GM12892 (cell line): Measurements from ENCODE around the gene INF2.

ENCODE experiments used
- POLR2A ChIP-seq: IDR thresholded peaks from 2 replicates; pipeline ENCODE4 v1.6.1; 2011; ENCODE audit warnings: low read depth, low read length, control low read depth
- POLR2AphosphoS5 ChIP-seq: IDR thresholded peaks from 2 replicates; pipeline ENCODE4 v1.6.1; 2011; ENCODE audit warnings: low read depth, low read length, control low read depth
- TAF1 ChIP-seq: IDR thresholded peaks from 2 replicates; pipeline ENCODE4 v1.6.1; 2011; ENCODE audit warnings: low read depth, mild to moderate bottlenecking, control low read depth, low read length, borderline replicate concordance

DNA sequence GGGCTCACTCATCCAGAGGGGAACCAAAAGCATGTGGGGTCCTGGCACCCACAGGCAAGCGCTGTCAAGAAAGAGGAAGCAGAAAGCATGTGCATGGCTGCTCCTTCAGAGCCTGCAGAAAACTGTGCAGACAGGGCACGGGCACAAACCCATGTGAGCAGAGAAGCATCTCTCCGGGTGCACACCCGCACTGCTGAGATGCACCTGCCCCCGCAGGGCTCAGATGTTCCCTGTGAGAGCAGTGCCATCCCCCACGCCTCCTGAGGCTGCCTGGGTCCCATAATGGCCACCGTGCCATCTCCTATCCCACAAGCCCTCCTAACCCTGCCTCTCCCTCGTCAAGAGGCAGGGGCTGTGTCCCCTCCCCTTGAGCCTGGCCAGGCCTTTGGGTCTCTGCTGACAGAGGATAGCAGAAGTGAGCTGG is 32.3 kb upstream of the INF2 start:
- no peak for TF ChIP-seq POLR2AphosphoS5
- peak; percentile 35; the same call in 1 of the 2 replicates for TF ChIP-seq POLR2A
- TF ChIP-seq TAF1 = no peak
